ENCODE data around the gene CELSR1. TPM values are rescaled to one million over a fixed set of nuclear protein-coding genes. Genes with fewer than 3 reads are reported as not detected.

The CELSR1 gene
- total and polyA plus RNA-seq, 2 of the 13 experiments (the other 11 are each of a cell fraction or from before 2014, with no cell fraction given) = 0.78 to 1.8 TPM

DNA sequence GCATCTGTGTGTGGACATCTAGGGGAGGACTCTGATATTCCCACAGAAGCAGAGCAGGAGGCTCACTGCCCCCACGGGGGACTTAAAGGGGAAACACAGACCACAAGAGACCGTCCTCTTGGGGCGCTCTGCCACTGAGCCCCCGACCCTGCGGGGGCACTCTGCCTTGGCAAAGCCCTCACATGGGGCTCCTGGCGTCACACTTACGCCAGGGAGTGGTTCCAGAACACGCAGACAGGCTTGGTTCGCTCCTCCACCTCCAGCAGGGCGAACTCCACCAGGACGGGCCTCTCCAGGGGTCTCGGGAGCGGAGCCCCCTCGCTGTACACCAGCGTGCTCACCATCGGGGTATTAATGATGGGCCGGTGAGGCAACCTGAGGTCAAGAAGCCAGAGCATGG is 156.8 kb downstream of the CELSR1 start:
- no peak for TF ChIP-seq HIVEP1 (CRISPR knock-in tag; IDR thresholded peaks at IDR 0.05)
- no peak for TF ChIP-seq ERF (CRISPR knock-in tag; IDR thresholded peaks at IDR 0.05)
- TF ChIP-seq KDM2A (CRISPR knock-in tag; IDR thresholded peaks at IDR 0.05; ENCODE audit: borderline replicate concordance, low read depth) = no peak
- no peak for TF ChIP-seq ZFP36 (IDR thresholded peaks at IDR 0.05; ENCODE audit: borderline replicate concordance, low read depth, low read length, partially characterized antibody)
- TF ChIP-seq ZNF207 (IDR thresholded peaks at IDR 0.05; ENCODE audit: borderline replicate concordance) = no peak
- no peak for TF ChIP-seq RNF2 (conservative IDR thresholded peaks at IDR 0.05; ENCODE audit: low read depth)
- TF ChIP-seq SOX13 (IDR thresholded peaks at IDR 0.05) = no peak
- TF ChIP-seq SOX13 (CRISPR knock-in tag; conservative IDR thresholded peaks at IDR 0.05 in 1 of 2, IDR thresholded peaks at IDR 0.05 in 1 of 2) = no peak
- no peak for TF ChIP-seq SPEN (CRISPR knock-in tag; IDR thresholded peaks at IDR 0.05; ENCODE audit: low read depth)
- no peak for TF ChIP-seq ZNF75D (CRISPR knock-in tag; IDR thresholded peaks at IDR 0.05; ENCODE audit: borderline replicate concordance)
- no peak for TF ChIP-seq SMYD3 (CRISPR knock-in tag; IDR thresholded peaks at IDR 0.05)
- no peak for TF ChIP-seq CREB1 (IDR thresholded peaks at IDR 0.05)
- no peak for TF ChIP-seq CREB1 (CRISPR knock-in tag; IDR thresholded peaks at IDR 0.05)
- Histone ChIP-seq H3K9ac (ENCODE audit: insufficient read depth, low read depth, low read length) (no peak overlapping the region), H3K4me2 (ENCODE audit: low read depth, low read length) (no peak overlapping the region), H2AFZ (ENCODE audit: low read length) (no peak overlapping the region), H3K4me1 (ENCODE audit: insufficient read depth, low read length) (peaks cover 56% of the 10 kb centered on the region), H3K27me3 (ENCODE audit: control insufficient read depth in 1 of 2, insufficient read depth in 2 of 2, low read length in 2 of 2) (no peaks in the 10 kb centered on the region; a peak in 1 of 5 replicates), H3K4me3 (replicated peaks in 1 of 3; ENCODE audit: insufficient read depth in 1 of 3, low read depth in 2 of 3, low read length in 3 of 3) (no peak overlapping the region), H4K20me1 (ENCODE audit: insufficient read depth, low read length) (no peaks in the 10 kb centered on the region), H3K9me3 (ENCODE audit: low read length) (0 out of 2 replicates have a peak, but pooled peaks cover 5% of the 10 kb centered on the region), H3K79me2 (ENCODE audit: insufficient read depth, low read length) (no peaks in the 10 kb centered on the region), H3K36me3 (replicated peaks in 1 of 2; ENCODE audit: control insufficient read depth in 1 of 2, insufficient read depth in 2 of 2, low read length in 2 of 2) (no peaks in the 10 kb centered on the region), H3K27ac (ENCODE audit: extremely low read length, insufficient read depth, low read length) (no peak overlapping the region)
- CTCF ChIA-PET (ENCODE audit: low intra/inter-chr PET ratio, low total read pairs) = no interaction called here
- ATAC-seq (no peak), DNase-seq (ENCODE audit: low spot score) (no peak), FAIRE-seq (no peak)
- no TSS peak for BruUV-seq (replicated peaks)
- in situ Hi-C loops (cut with HindIII; ENCODE audit: extremely low pct_ligation_motif_present, low pct_unique_long_range_greater_than_20kb) (no loop called here), intact Hi-C loops (cut with micrococcal nuclease; ENCODE audit: unreplicated experiment) (no loop called here)
- 92% methylated on average over 5 of the region's 17 CpGs for WGBS (ENCODE audit: low lambda C conversion rate)
- POLR2A ChIA-PET = no interaction called here
